ENCODE measurements around the gene ANKS1B.
A peak's percentile ranks its signal among the peaks of the same experiment; 100 is the strongest.
"Not testable (repeated sequence)": the region's sequence is repeated elsewhere in the genome, so short reads cannot be mapped to it uniquely, and the experiment has no call there.

Gene ANKS1B

DNA sequence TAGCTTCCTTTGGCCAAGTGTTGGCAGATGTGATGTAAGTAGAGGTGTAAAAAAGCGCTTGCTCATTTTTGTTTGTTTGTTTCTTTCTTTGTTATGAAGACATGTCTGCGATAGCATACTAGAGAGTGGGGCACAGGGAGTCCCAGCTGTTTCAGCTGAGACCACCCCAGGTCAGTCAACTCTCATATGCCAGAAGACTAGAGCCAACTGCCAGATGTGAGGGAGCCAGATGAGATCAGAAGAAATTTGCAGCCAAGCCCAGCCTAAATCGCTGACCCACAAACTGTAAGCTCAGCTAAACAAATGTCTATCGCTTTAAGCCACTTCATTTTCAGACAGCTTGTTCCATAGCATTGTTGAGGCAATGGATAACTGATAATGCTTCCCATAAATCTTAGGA lies 942.5 kb downstream of the ANKS1B start:
- no peak for DNase-seq

- no peak for DNase-seq
These were observed 945.2 kb downstream of the ANKS1B start for GRCh38 chr12:99039367-99040120.

- no peak for DNase-seq
These were observed 948.2 kb downstream of the ANKS1B start for GRCh38 chr12:99036566-99036965.

GRCh38 chr12:99035803-99036202 lies 948.9 kb downstream of the ANKS1B start:
- no peak for DNase-seq

- DNase-seq = not testable (repeated sequence)
These were observed 950.5 kb downstream of the ANKS1B start for GRCh38 chr12:99034201-99034600.

- no peak for DNase-seq
These were observed 955.0 kb downstream of the ANKS1B start for GRCh38 chr12:99029511-99030271.

- no peak for DNase-seq
These were observed 957.3 kb downstream of the ANKS1B start for GRCh38 chr12:99027461-99027860.

DNA sequence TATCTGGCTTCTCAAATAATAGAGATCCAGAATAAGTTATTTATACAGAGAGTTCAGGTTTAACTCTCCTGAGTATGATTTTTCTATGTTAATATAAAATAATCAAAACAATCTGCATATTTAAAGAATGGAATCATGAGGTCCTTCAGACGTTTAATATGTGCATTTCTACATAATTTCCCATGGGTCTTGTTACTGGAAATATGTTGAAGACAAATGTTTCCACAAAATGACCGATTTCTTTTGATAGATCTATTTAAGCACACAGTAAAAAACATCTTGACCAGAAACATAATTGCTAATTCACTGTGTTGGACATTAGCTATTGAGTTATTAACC lies 957.7 kb downstream of the ANKS1B start:
- no peak for DNase-seq

- DNase-seq = no peak
These were observed 958.2 kb downstream of the ANKS1B start for GRCh38 chr12:99026332-99027054.

- no peak for DNase-seq
These were observed 959.9 kb downstream of the ANKS1B start for GRCh38 chr12:99024870-99025269.

- no peak for DNase-seq
These were observed 960.5 kb downstream of the ANKS1B start for GRCh38 chr12:99024191-99024590.

DNA sequence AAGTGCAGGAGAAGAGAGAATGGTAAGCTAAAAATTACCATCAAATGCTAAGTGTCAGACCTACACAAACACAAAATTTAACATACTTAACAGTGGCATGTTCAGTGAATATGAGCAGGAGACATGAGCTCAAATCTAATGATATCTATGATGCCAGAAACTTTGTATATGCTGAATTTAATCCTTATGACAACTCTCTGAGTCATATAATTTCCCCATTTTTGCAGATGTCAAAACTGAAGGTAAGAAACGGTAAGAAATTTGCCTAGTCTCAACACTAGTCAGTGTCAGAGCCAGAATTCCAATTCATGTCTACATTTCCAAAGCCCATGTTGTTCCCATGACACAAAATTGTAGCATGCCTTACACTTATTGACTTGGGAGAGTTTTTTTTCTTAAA lies 963.9 kb downstream of the ANKS1B start:
- DNase-seq = no peak

GRCh38 chr12:99019798-99020197 lies 964.9 kb downstream of the ANKS1B start:
- DNase-seq = no peak

GRCh38 chr12:99017971-99018370 lies 966.8 kb downstream of the ANKS1B start:
- no peak for DNase-seq

DNA sequence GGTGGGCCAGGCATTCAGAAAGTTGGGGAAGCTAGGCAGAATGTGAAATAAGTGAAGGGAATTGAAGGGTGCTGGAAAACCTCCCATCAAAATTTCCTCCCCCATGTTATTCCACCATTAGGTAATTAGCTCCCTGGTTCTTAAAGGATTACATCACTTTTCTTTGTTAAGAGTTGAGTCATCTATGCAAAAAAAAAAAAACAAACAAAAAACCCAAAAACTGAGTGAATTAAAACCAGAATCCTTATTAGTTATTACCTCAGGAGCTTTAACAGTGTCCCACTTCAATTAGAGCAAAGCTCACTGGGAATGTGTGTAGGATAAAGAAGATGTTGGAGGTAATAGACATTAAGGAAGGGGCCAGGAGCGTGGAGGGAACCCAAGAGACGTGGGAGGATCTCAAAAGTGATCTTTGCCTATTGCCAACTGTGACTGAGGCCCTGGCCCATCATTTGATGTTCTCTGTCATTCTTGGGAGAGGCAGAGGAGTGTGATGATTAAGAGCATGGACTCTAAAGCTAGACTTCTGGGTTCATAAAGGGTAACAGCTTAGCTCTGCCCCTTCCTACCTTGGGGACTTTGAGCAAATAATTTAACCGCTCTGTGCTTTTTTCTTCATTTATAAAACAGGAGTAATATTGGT lies 975.0 kb downstream of the ANKS1B start:
- no peak for DNase-seq

- no peak for DNase-seq
These were observed 979.1 kb downstream of the ANKS1B start for GRCh38 chr12:99005601-99006000.

GRCh38 chr12:99004799-99005466 lies 979.8 kb downstream of the ANKS1B start:
- DNase-seq = no peak

DNA sequence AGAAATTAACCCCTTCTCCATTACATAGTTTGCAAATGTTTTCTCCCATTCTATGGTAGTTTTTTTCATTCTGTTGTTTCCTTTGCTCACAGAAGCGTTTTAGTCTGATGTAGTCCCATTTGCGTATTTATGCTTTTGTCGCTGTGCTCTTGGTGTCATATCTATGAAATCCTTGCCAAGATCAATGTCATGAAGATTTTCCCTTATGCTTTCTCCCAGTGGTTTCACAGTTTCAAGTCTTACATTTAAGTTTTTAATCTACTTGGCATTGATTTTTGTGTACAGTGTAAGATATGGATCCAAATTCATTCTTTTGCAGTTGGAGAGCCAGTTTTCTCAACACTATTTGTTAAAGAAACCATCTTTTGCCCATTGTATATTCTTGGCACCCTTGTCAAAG lies 982.0 kb downstream of the ANKS1B start:
- DNase-seq = no peak

GRCh38 chr12:99002156-99002555 lies 982.6 kb downstream of the ANKS1B start:
- no peak for DNase-seq

GRCh38 chr12:98999559-98999958 lies 985.2 kb downstream of the ANKS1B start:
- DNase-seq = no peak

DNA sequence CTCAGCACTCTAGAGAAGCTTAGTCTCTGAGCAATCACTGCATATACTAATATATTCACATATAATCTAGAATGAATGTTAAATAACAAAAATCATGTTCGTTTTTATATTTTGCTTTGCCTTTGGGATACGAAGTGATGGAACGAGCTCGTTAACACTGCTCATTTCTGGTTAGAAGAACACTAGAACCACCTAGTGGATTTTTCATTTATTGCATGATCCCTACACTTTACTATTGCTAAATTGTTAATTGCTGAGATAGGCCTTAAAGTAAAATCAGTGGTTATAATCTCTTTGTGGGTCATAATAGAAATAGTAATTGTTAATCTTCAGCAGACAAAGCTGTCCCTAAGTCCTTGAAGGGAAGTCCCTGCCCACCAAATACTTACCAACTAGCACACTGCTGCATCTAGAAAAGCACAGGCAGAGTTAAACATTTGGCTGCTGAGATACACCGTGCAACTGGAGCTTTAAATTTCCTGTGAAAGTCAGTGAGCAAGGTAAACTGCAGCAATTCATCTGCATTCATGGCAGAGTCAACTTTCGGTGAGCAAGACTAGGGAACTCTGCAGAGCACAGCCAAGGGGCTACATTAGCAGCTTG lies 985.9 kb downstream of the ANKS1B start:
- DNase-seq = peak in 1 of 5 donors; percentile 19

- no peak for DNase-seq
These were observed 986.8 kb downstream of the ANKS1B start for GRCh38 chr12:98997899-98998298.
